Measurements from ENCODE around the gene SLC51B.
"Not testable (repeated sequence)": the region's sequence is repeated elsewhere in the genome, so short reads cannot be mapped to it uniquely, and the experiment has no call there.

The SLC51B gene

GRCh38 chr15:65044724-65045481 is at the start of gene SLC51B:
Gene SLC51B, plus strand, starts transcription at chr15:65045387. Its CDS starts 4,618 bp downstream, at chr15:65050005.
- H3K36me3 Mint-ChIP-seq = no peaks in the 10 kb centered on the region
- H3K4me3 Mint-ChIP-seq = no peak within 1 kb of the TSS
- H3K27ac Mint-ChIP-seq = no peak within 1 kb of the TSS
- peaks cover 9% of the 10 kb centered on the region for H3K27me3 Mint-ChIP-seq
- H3K9me3 Mint-ChIP-seq = no peaks in the 10 kb centered on the region
- ATAC-seq = no peak
- H3K4me1 Mint-ChIP-seq = peaks cover 10% of the 10 kb centered on the region

GRCh38 chr15:64997066-64997465 is 48.1 kb upstream of the SLC51B start:
- Mint-ChIP-seq H3K36me3 (no peaks in the 10 kb centered on the region), H3K27ac (no peak overlapping the region), H3K27me3 (no peaks in the 10 kb centered on the region), H3K4me3 (no peak overlapping the region), H3K9me3 (no peaks in the 10 kb centered on the region), H3K4me1 (peaks cover 4% of the 10 kb centered on the region)
- no peak for ATAC-seq

- Mint-ChIP-seq H3K36me3 (no peaks in the 10 kb centered on the region), H3K4me3 (no peak overlapping the region), H3K4me1 (peaks cover 3% of the 10 kb centered on the region), H3K9me3 (no peaks in the 10 kb centered on the region), H3K27ac (no peak overlapping the region), H3K27me3 (no peaks in the 10 kb centered on the region)
- ATAC-seq = no peak
These were observed 47.3 kb upstream of the SLC51B start for GRCh38 chr15:64997745-64998375.

- Mint-ChIP-seq H3K27me3 (no peaks in the 10 kb centered on the region), H3K4me1 (peaks cover 5% of the 10 kb centered on the region), H3K36me3 (peaks cover 8% of the 10 kb centered on the region), H3K27ac (peak overlapping the region; percentile 30), H3K9me3 (no peaks in the 10 kb centered on the region), H3K4me3 (no peak overlapping the region)
- ATAC-seq = no peak
These were observed 40.2 kb upstream of the SLC51B start for GRCh38 chr15:65004993-65005392.

- no peaks in the 10 kb centered on the region for H3K27me3 Mint-ChIP-seq
- H3K4me3 Mint-ChIP-seq = no peak overlapping the region
- peaks cover 5% of the 10 kb centered on the region for H3K4me1 Mint-ChIP-seq
These were observed 38.3 kb upstream of the SLC51B start for GRCh38 chr15:65006876-65007275.

GRCh38 chr15:65008983-65009382 is 36.2 kb upstream of the SLC51B start:
- H3K36me3 Mint-ChIP-seq = peaks cover 33% of the 10 kb centered on the region
- ATAC-seq = no peak
- no peaks in the 10 kb centered on the region for H3K27me3 Mint-ChIP-seq
- H3K4me3 Mint-ChIP-seq = no peak overlapping the region
- peaks cover 4% of the 10 kb centered on the region for H3K9me3 Mint-ChIP-seq
- peaks cover 5% of the 10 kb centered on the region for H3K4me1 Mint-ChIP-seq
- peak overlapping the region; percentile 8 for H3K27ac Mint-ChIP-seq

More at GRCh38 chr15:65006876-65007275, 38.3 kb upstream of the SLC51B start:
- ATAC-seq = no peak
- Mint-ChIP-seq H3K27ac (no peak overlapping the region), H3K36me3 (peaks cover 18% of the 10 kb centered on the region), H3K9me3 (no peaks in the 10 kb centered on the region)

- H3K27ac Mint-ChIP-seq, H3K4me1 Mint-ChIP-seq, ATAC-seq, H3K27me3 Mint-ChIP-seq, H3K4me3 Mint-ChIP-seq, H3K9me3 Mint-ChIP-seq: not testable (repeated sequence)
- H3K36me3 Mint-ChIP-seq = peaks cover 48% of the 10 kb centered on the region
These were observed 34.0 kb upstream of the SLC51B start for GRCh38 chr15:65011198-65011597.

GRCh38 chr15:65020419-65020818 is 24.8 kb upstream of the SLC51B start:
- peak; percentile 27 for ATAC-seq
- H3K9me3 Mint-ChIP-seq = no peaks in the 10 kb centered on the region

GRCh38 chr15:65021488-65021887 is 23.7 kb upstream of the SLC51B start:
- Mint-ChIP-seq H3K27ac (no peak overlapping the region), H3K4me3 (no peak overlapping the region), H3K36me3 (peaks cover 51% of the 10 kb centered on the region), H3K4me1 (no peaks in the 10 kb centered on the region), H3K9me3 (no peaks in the 10 kb centered on the region), H3K27me3 (no peaks in the 10 kb centered on the region)
- ATAC-seq = no peak

More at GRCh38 chr15:65020419-65020818, 24.8 kb upstream of the SLC51B start:
- Mint-ChIP-seq H3K27me3 (no peaks in the 10 kb centered on the region), H3K27ac (no peak overlapping the region), H3K4me3 (no peak overlapping the region), H3K4me1 (no peaks in the 10 kb centered on the region), H3K36me3 (peaks cover 48% of the 10 kb centered on the region)

- no peaks in the 10 kb centered on the region for H3K9me3 Mint-ChIP-seq
- H3K36me3 Mint-ChIP-seq = peaks cover 18% of the 10 kb centered on the region
- H3K27ac Mint-ChIP-seq = no peak overlapping the region
- H3K27me3 Mint-ChIP-seq = no peaks in the 10 kb centered on the region
- H3K4me1 Mint-ChIP-seq = peaks cover 12% of the 10 kb centered on the region
- no peak for ATAC-seq
- H3K4me3 Mint-ChIP-seq = no peak overlapping the region
These were observed 18.4 kb upstream of the SLC51B start for GRCh38 chr15:65026756-65027155.

GRCh38 chr15:65027593-65027992 is 17.6 kb upstream of the SLC51B start:
- Mint-ChIP-seq H3K36me3 (peaks cover 18% of the 10 kb centered on the region), H3K4me3 (no peak overlapping the region), H3K9me3 (no peaks in the 10 kb centered on the region), H3K27me3 (no peaks in the 10 kb centered on the region), H3K4me1 (peaks cover 16% of the 10 kb centered on the region), H3K27ac (no peak overlapping the region)
- ATAC-seq = no peak

- Mint-ChIP-seq H3K4me1 (peaks cover 23% of the 10 kb centered on the region), H3K9me3 (no peaks in the 10 kb centered on the region), H3K27ac (peak overlapping the region; percentile 74), H3K4me3 (peak overlapping the region; percentile 90), H3K27me3 (no peaks in the 10 kb centered on the region), H3K36me3 (peaks cover 18% of the 10 kb centered on the region)
- no peak for ATAC-seq
These were observed 16.8 kb upstream of the SLC51B start for GRCh38 chr15:65028338-65028737.

- H3K27ac Mint-ChIP-seq = peak within 1 kb of the TSS; percentile 74
These were observed 16.1 kb upstream of the SLC51B start, which contains the start of gene MTFMT for GRCh38 chr15:65028921-65029735. Gene MTFMT, minus strand, starts transcription at chr15:65029639. Its CDS starts 26 bp downstream, at chr15:65029613.

GRCh38 chr15:65029736-65030208 is 15.4 kb upstream of the SLC51B start:
- H3K9me3 Mint-ChIP-seq = no peaks in the 10 kb centered on the region
- H3K27me3 Mint-ChIP-seq = no peaks in the 10 kb centered on the region
- peak overlapping the region; percentile 74 for H3K27ac Mint-ChIP-seq
- ATAC-seq = no peak
- H3K36me3 Mint-ChIP-seq = peaks cover 13% of the 10 kb centered on the region
- H3K4me3 Mint-ChIP-seq = peak overlapping the region; percentile 90
- H3K4me1 Mint-ChIP-seq = peaks cover 32% of the 10 kb centered on the region

More at GRCh38 chr15:65028921-65029735, 16.1 kb upstream of the SLC51B start, which contains the start of gene MTFMT:
- H3K9me3 Mint-ChIP-seq = no peaks in the 10 kb centered on the region
- ATAC-seq = peak; percentile 95
- peaks cover 18% of the 10 kb centered on the region for H3K36me3 Mint-ChIP-seq
- H3K4me3 Mint-ChIP-seq = peak within 1 kb of the TSS; percentile 90
- peaks cover 31% of the 10 kb centered on the region for H3K4me1 Mint-ChIP-seq
- no peaks in the 10 kb centered on the region for H3K27me3 Mint-ChIP-seq
